Endodermal cell (in vitro differentiated cells): Measurements from ENCODE around the gene DSCAML1. TPM values are rescaled to one million over a fixed set of nuclear protein-coding genes. Genes with fewer than 3 reads are reported as not detected.

Source experiments
- DNase-seq: peaks from one replicate; pipeline ENCODE4 v3.0.0-alpha.2; 2017
- H3K27ac ChIP-seq: 2 replicates; pipeline ENCODE4 v1.5.1; 2013; ENCODE audit warnings: mild to moderate bottlenecking, low read depth, low read length, moderate library complexity
- H3K27me3 ChIP-seq: 2 replicates; pipeline ENCODE4 v1.6.1; 2013; ENCODE audit warnings: mild to moderate bottlenecking, low read length, moderate library complexity; ENCODE audit not compliant: insufficient read depth, control insufficient read depth, poor library complexity, severe bottlenecking
- H3K36me3 ChIP-seq: 2 replicates; pipeline ENCODE4 v1.7.0; 2013; ENCODE audit warnings: mild to moderate bottlenecking, low read length, moderate library complexity; ENCODE audit not compliant: control insufficient read depth, insufficient read depth
- H3K4me1 ChIP-seq: one replicate; pipeline ENCODE4 v1.7.0; 2013; ENCODE audit warnings: low read length; ENCODE audit not compliant: control insufficient read depth, insufficient read depth
- H3K4me3 ChIP-seq: 2 replicates; pipeline ENCODE4 v1.5.1; 2013; ENCODE audit warnings: mild to moderate bottlenecking, low read length, moderate library complexity
- H3K9ac ChIP-seq: 2 replicates; pipeline ENCODE4 v1.6.1; 2013; ENCODE audit warnings: mild to moderate bottlenecking, low read length, moderate library complexity; ENCODE audit not compliant: poor library complexity, severe bottlenecking; ENCODE audit errors: extremely low read depth
- H3K9me3 ChIP-seq: 2 replicates; pipeline ENCODE4 v1.6.1; 2013; ENCODE audit warnings: mild to moderate bottlenecking, low read length, moderate library complexity; ENCODE audit not compliant: control insufficient read depth
- H3K27ac Mint-ChIP-seq: 2 replicates; pipeline ENCODE4 v1.8.0; 2020; ENCODE audit warnings: mixed read lengths
- H3K27me3 Mint-ChIP-seq: 2 replicates; pipeline ENCODE4 v1.8.0; 2021; ENCODE audit warnings: mild to moderate bottlenecking, mixed read lengths; ENCODE audit not compliant: insufficient read depth
- H3K36me3 Mint-ChIP-seq: 2 replicates; pipeline ENCODE4 v1.8.0; 2020; ENCODE audit warnings: low read depth, mixed read lengths
- H3K4me1 Mint-ChIP-seq: 2 replicates; pipeline ENCODE4 v1.8.0; 2020; ENCODE audit warnings: mixed read lengths
- H3K4me3 Mint-ChIP-seq: 2 replicates; pipeline ENCODE4 v1.8.0; 2020; ENCODE audit warnings: mild to moderate bottlenecking, moderate library complexity, mixed read lengths
- H3K9me3 Mint-ChIP-seq: 2 replicates; pipeline ENCODE4 v1.8.0; 2020; ENCODE audit warnings: mild to moderate bottlenecking, mixed read lengths
- WGBS, 2 experiments: methylation state at CpG; one replicate each; pipeline versions ENCODE4 v1.1.5 to v1.1.7; 2013; ENCODE audit warnings: missing lambda C conversion rate in 2 of 2, mixed read lengths in 1 of 2; ENCODE audit not compliant: insufficient coverage in 1 of 2, insufficient read length in 1 of 2; 5-methylcytosine and 5-hydroxymethylcytosine counted together
- total RNA-seq, 2 donors: library from RNA; stranded (reverse); fragmentation: NEBNext Ultra II Directional in 1 of 2; extraction: Animal tissue kit (Norgen Biotek cat#: 25700) in 1 of 2; gene quantifications; 2 replicates in 1 of 2; 3 replicates in 1 of 2; pipeline ENCODE4 v1.2.1, GENCODE V29; 2021
- TF ChIP-seq, protein P1 (sequence below): fragments of 200-600 bp; sonication (generic); conservative IDR thresholded peaks from 2 replicates; pipeline ENCODE4 v1.5.0; 2021; ENCODE audit warnings: antibody characterized with exemption, mild to moderate bottlenecking

DSCAML1 gene
- total RNA-seq, 2 donors from 2014 or later, result 5.6 to 10.9 TPM

DNA sequence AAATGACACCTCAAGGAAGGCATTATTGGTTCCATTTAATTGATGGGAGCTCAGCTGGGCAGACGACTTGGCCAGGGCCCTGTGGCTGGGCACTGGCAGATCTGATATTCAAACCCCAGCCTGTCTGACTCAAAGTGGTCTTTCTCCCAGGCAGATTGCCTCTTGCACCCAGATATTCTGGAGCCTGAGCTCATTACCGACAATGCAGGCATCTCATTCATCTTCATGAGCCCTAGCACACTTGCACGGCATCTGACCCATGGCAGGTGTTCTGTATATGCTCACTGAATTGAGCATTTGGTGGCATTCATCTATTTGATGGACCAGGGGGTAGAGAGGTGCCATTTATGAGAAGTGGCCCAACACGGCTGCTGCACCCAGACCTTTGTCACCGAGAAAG is 193.1 kb downstream of the DSCAML1 start:
- Mint-ChIP-seq H3K27ac (no peak overlapping the region), H3K9me3 (no peaks in the 10 kb centered on the region), H3K27me3 (peaks cover 68% of the 10 kb centered on the region), H3K4me3 (no peak overlapping the region), H3K4me1 (peaks cover 30% of the 10 kb centered on the region), H3K36me3 (no peaks in the 10 kb centered on the region)
- H3K9me3 ChIP-seq, result no peaks in the 10 kb centered on the region
- no peak overlapping the region for H3K4me3 ChIP-seq
- DNase-seq, result no peak
- H3K36me3 ChIP-seq, result no peaks in the 10 kb centered on the region
- H3K27me3 ChIP-seq, result peaks cover 78% of the 10 kb centered on the region
- H3K4me1 ChIP-seq, result no peaks in the 10 kb centered on the region
- H3K9ac ChIP-seq, result no peak overlapping the region
- TF ChIP-seq, protein P1, sequence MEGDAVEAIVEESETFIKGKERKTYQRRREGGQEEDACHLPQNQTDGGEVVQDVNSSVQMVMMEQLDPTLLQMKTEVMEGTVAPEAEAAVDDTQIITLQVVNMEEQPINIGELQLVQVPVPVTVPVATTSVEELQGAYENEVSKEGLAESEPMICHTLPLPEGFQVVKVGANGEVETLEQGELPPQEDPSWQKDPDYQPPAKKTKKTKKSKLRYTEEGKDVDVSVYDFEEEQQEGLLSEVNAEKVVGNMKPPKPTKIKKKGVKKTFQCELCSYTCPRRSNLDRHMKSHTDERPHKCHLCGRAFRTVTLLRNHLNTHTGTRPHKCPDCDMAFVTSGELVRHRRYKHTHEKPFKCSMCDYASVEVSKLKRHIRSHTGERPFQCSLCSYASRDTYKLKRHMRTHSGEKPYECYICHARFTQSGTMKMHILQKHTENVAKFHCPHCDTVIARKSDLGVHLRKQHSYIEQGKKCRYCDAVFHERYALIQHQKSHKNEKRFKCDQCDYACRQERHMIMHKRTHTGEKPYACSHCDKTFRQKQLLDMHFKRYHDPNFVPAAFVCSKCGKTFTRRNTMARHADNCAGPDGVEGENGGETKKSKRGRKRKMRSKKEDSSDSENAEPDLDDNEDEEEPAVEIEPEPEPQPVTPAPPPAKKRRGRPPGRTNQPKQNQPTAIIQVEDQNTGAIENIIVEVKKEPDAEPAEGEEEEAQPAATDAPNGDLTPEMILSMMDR, result no peak
- WGBS, 2 experiments, result 87 to 90% methylated on average over 4 to 5 of the region's 5 CpGs
- no peak overlapping the region for H3K27ac ChIP-seq

DNA sequence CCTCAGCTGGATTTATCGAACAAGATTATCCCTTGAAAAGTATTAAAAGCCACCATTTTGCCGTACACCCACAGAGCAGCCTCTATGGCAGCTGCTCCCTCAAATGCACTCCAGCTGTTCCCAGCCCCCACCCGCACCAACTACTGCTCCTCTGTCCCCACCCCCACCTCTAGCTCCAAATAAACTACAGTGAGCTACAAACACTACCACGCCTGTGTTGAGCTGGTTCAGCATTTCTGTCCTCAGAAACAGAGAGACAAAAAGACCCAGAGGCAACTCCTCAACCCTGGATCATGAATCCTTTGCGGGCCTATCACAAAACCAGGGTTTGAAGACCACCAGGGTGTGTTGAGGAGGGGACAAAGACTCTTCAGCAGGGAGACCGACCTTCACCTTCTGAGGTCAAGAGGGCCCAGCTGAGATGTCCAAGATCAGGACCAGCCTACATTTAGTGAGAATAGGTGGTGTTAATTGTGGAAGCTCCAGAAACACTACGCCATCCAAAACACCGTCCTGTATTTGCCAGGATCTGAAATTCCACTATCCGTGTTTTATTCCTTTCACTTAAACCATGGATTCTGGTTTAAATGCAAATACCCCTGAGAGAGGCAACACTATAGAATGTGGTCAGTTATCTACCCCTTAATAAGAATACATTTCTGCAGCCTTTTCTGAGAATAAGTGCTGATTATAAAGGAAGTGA is 195.9 kb downstream of the DSCAML1 start:
- H3K4me1 ChIP-seq, result no peaks in the 10 kb centered on the region
- no peak for DNase-seq

DNA sequence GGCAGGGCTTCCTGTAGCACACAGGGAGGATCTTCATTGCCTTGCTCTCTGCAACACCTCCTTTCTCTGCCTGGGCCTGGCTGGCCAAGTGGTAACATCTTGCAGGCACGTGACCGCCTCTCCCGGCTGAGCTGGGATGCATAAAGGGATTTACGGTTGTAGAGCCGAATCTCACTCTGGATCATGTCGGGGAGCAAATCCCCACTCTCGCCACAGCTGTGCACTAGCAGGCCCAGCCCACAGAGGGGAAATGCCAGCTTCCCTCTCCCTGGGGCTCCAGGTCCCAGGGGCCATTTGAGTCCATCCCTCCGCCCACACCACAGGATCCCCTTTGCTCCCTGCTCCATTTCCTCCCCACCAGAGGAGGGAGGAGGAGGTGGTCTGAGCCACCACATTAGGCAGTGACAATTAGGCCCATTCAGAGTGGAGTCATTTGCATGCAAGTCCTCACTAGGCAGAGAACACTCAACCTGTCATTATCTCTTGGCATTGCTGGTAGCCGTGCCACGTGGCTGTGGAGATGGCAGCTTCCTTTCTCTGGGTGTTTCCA is 196.7 kb downstream of the DSCAML1 start:
- H3K36me3 Mint-ChIP-seq, result no peaks in the 10 kb centered on the region
- H3K4me1 Mint-ChIP-seq, result peaks cover 12% of the 10 kb centered on the region
- no peaks in the 10 kb centered on the region for H3K9me3 ChIP-seq
- H3K27me3 Mint-ChIP-seq, result peaks cover 49% of the 10 kb centered on the region
- H3K9ac ChIP-seq, result no peak overlapping the region
- H3K27me3 ChIP-seq, result peaks cover 64% of the 10 kb centered on the region
- H3K27ac Mint-ChIP-seq, result no peak overlapping the region
- TF ChIP-seq, protein P1, result no peak
- WGBS, 2 experiments, result 53 to 65% methylated on average over 5 to 10 of the region's 10 CpGs
- no peak overlapping the region for H3K27ac ChIP-seq
- H3K36me3 ChIP-seq, result no peaks in the 10 kb centered on the region
- peak; percentile 75 for DNase-seq
- no peak overlapping the region for H3K4me3 ChIP-seq
- H3K4me1 ChIP-seq, result no peaks in the 10 kb centered on the region
- no peaks in the 10 kb centered on the region for H3K9me3 Mint-ChIP-seq
- H3K4me3 Mint-ChIP-seq, result no peak overlapping the region

More for the DNA sequence above, 195.9 kb downstream of the DSCAML1 start:
- Histone ChIP-seq H3K36me3 (no peaks in the 10 kb centered on the region), H3K4me3 (no peak overlapping the region), H3K27me3 (peaks cover 63% of the 10 kb centered on the region), H3K9ac (no peak overlapping the region), H3K9me3 (no peaks in the 10 kb centered on the region), H3K27ac (no peak overlapping the region)
- H3K27me3 Mint-ChIP-seq, result peaks cover 54% of the 10 kb centered on the region
- 88 to 97% methylated on average over 6 to 9 of the region's 9 CpGs for WGBS, 2 experiments
- H3K9me3 Mint-ChIP-seq, result no peaks in the 10 kb centered on the region
- no peak overlapping the region for H3K4me3 Mint-ChIP-seq
- TF ChIP-seq, protein P1, result no peak
- H3K27ac Mint-ChIP-seq, result no peak overlapping the region
- H3K36me3 Mint-ChIP-seq, result no peaks in the 10 kb centered on the region
- peaks cover 15% of the 10 kb centered on the region for H3K4me1 Mint-ChIP-seq
